ENCODE data around the gene SMARCC1.
A peak's percentile ranks its signal among the peaks of the same experiment; 100 is the strongest.
"Not testable (repeated sequence)": the region's sequence is repeated elsewhere in the genome, so short reads cannot be mapped to it uniquely, and the experiment has no call there.

Gene SMARCC1

GRCh38 chr3:47772788-47773187, 8.9 kb downstream of the SMARCC1 start:
- peak in 1 of 10 donors; percentile 39 for DNase-seq
- intact Hi-C loops (cut with DNase I) = no loop called here

GRCh38 chr3:47772047-47772446, 9.6 kb downstream of the SMARCC1 start:
- intact Hi-C loops (cut with DNase I) = no loop called here
- peak in 1 of 10 donors; percentile 5 for DNase-seq

- intact Hi-C loops (cut with DNase I) = no loop called here
- DNase-seq = no peak
These were observed 15.5 kb downstream of the SMARCC1 start for GRCh38 chr3:47766186-47766585.

GRCh38 chr3:47762233-47762632, 19.5 kb downstream of the SMARCC1 start:
- DNase-seq = no peak

GRCh38 chr3:47761046-47761445, 20.6 kb downstream of the SMARCC1 start:
- DNase-seq = no peak
- intact Hi-C loops (cut with DNase I) = no loop called here

More at GRCh38 chr3:47762233-47762632, 19.5 kb downstream of the SMARCC1 start:
- intact Hi-C loops (cut with DNase I) = no loop called here

- DNase-seq; intact Hi-C loops (cut with DNase I): not testable (repeated sequence)
These were observed 21.5 kb downstream of the SMARCC1 start for GRCh38 chr3:47760207-47760606.

- intact Hi-C loops (cut with DNase I) = no loop called here
These were observed 23.2 kb downstream of the SMARCC1 start for GRCh38 chr3:47758261-47759025.

GRCh38 chr3:47752716-47753115, 29.0 kb downstream of the SMARCC1 start:
- DNase-seq = no peak
- intact Hi-C loops (cut with DNase I) = no loop called here

More at GRCh38 chr3:47758261-47759025, 23.2 kb downstream of the SMARCC1 start:
- no peak for DNase-seq

GRCh38 chr3:47750811-47751354, 30.8 kb downstream of the SMARCC1 start:
- intact Hi-C loops (cut with DNase I) = not testable (repeated sequence)

GRCh38 chr3:47747558-47747957, 34.1 kb downstream of the SMARCC1 start:
- intact Hi-C loops (cut with DNase I) = no loop called here
- no peak for DNase-seq

More at GRCh38 chr3:47750811-47751354, 30.8 kb downstream of the SMARCC1 start:
- DNase-seq = not testable (repeated sequence)

GRCh38 chr3:47746264-47746663, 35.4 kb downstream of the SMARCC1 start:
- intact Hi-C loops (cut with DNase I) = no loop called here
- DNase-seq = no peak

- DNase-seq = no peak
- intact Hi-C loops (cut with DNase I) = no loop called here
These were observed 37.8 kb downstream of the SMARCC1 start for GRCh38 chr3:47743855-47744254.

- DNase-seq; intact Hi-C loops (cut with DNase I): not testable (repeated sequence)
These were observed 38.3 kb downstream of the SMARCC1 start for GRCh38 chr3:47743352-47743751.

- intact Hi-C loops (cut with DNase I) = no loop called here
These were observed 39.8 kb downstream of the SMARCC1 start for GRCh38 chr3:47741925-47742324.

GRCh38 chr3:47732143-47732542, 49.5 kb downstream of the SMARCC1 start:
- intact Hi-C loops (cut with DNase I) = no loop called here
- no peak for DNase-seq

More at GRCh38 chr3:47741925-47742324, 39.8 kb downstream of the SMARCC1 start:
- DNase-seq = no peak

GRCh38 chr3:47731061-47731460, 50.6 kb downstream of the SMARCC1 start:
- no peak for DNase-seq
- intact Hi-C loops (cut with DNase I) = no loop called here

- intact Hi-C loops (cut with DNase I) = no loop called here
- no peak for DNase-seq
These were observed 58.8 kb downstream of the SMARCC1 start for GRCh38 chr3:47722859-47723258.

- intact Hi-C loops (cut with DNase I); DNase-seq: not testable (repeated sequence)
These were observed 64.2 kb downstream of the SMARCC1 start for GRCh38 chr3:47717448-47717847.

GRCh38 chr3:47716656-47717055, 65.0 kb downstream of the SMARCC1 start:
- no peak for DNase-seq
- intact Hi-C loops (cut with DNase I) = no loop called here

GRCh38 chr3:47715928-47716327, 65.8 kb downstream of the SMARCC1 start:
- no peak for DNase-seq
- intact Hi-C loops (cut with DNase I) = no loop called here

GRCh38 chr3:47714606-47715005, 67.1 kb downstream of the SMARCC1 start:
- intact Hi-C loops (cut with DNase I) = no loop called here
- DNase-seq = no peak

- no peak for DNase-seq
- intact Hi-C loops (cut with DNase I) = no loop called here
These were observed 68.0 kb downstream of the SMARCC1 start for GRCh38 chr3:47713655-47714054.
